OCI-LY1 (cell line): ENCODE data around the gene TCEANC.

Experiments
- H2AFZ ChIP-seq: fragments of 200-600 bp; sonication (generic), shearing (Covaris generic); 2 replicates; pipeline ENCODE4 v1.6.0; 2014; ENCODE audit warnings: antibody characterized with exemption, mild to moderate bottlenecking, low read length
- H3F3A ChIP-seq: fragments of 200-600 bp; sonication (generic), shearing (Covaris generic); 2 replicates; pipeline ENCODE4 v1.6.0; 2014; ENCODE audit warnings: mild to moderate bottlenecking, antibody characterized with exemption, low read length, moderate library complexity; ENCODE audit not compliant: insufficient read depth
- H3K27ac ChIP-seq: fragments of 200-600 bp; sonication (generic); 2 replicates; pipeline ENCODE4 v1.5.1; 2014; ENCODE audit warnings: low read length, mixed run types, mild to moderate bottlenecking, low read depth; ENCODE audit not compliant: poor library complexity, severe bottlenecking
- H3K27me3 ChIP-seq: fragments of 200-600 bp; sonication (generic); 2 replicates; pipeline ENCODE4 v1.6.0; 2014; ENCODE audit warnings: antibody characterized with exemption, mild to moderate bottlenecking, low read length, moderate library complexity; ENCODE audit not compliant: insufficient read depth
- H3K36me3 ChIP-seq: fragments of 200-600 bp; sonication (generic); 2 replicates; pipeline ENCODE4 v1.6.1; 2014; ENCODE audit warnings: mild to moderate bottlenecking, antibody characterized with exemption, low read length, moderate library complexity, mixed read lengths; ENCODE audit not compliant: insufficient read depth
- H3K4me1 ChIP-seq: fragments of 200-600 bp; sonication (generic); 2 replicates; pipeline ENCODE4 v1.5.1; 2014; ENCODE audit warnings: mild to moderate bottlenecking, low read length, moderate library complexity; ENCODE audit not compliant: insufficient read depth, severe bottlenecking
- H3K4me2 ChIP-seq: fragments of 200-600 bp; sonication (generic), shearing (Covaris generic); 2 replicates; pipeline ENCODE4 v1.6.1; 2014; ENCODE audit warnings: low read length
- H3K4me3 ChIP-seq: fragments of 200-600 bp; sonication (generic); 2 replicates; pipeline ENCODE4 v1.5.1; 2014; ENCODE audit warnings: low read length, low read depth, mild to moderate bottlenecking, mixed read lengths; ENCODE audit not compliant: poor library complexity, severe bottlenecking
- H3K79me2 ChIP-seq: fragments of 200-600 bp; shearing (Covaris generic); 2 replicates; pipeline ENCODE4 v1.6.1; 2016; ENCODE audit warnings: mixed run types, low read length, mixed read lengths; ENCODE audit not compliant: insufficient read depth
- H3K9ac ChIP-seq: fragments of 200-600 bp; sonication (generic), shearing (Covaris generic); 2 replicates; pipeline ENCODE4 v1.6.1; 2014; ENCODE audit warnings: mild to moderate bottlenecking, low read length, mixed read lengths
- H3K9me2 ChIP-seq: fragments of 200-600 bp; sonication (generic), shearing (Covaris generic); 2 replicates; pipeline ENCODE4 v1.6.1; 2014; ENCODE audit warnings: low read depth, mild to moderate bottlenecking, low read length, mixed read lengths
- H3K9me3 ChIP-seq: fragments of 200-600 bp; shearing (Covaris generic); 2 replicates; pipeline ENCODE4 v1.6.1; 2014; ENCODE audit warnings: low read length, mixed read lengths
- H4K20me1 ChIP-seq: fragments of 200-600 bp; sonication (generic), shearing (Covaris generic); 2 replicates; pipeline ENCODE4 v1.6.0; 2016; ENCODE audit warnings: mild to moderate bottlenecking, low read length; ENCODE audit not compliant: insufficient read depth
- CTCF ChIP-seq: fragments of 200-600 bp; sonication (generic), shearing (Covaris generic); IDR thresholded peaks from 2 replicates; pipeline ENCODE4 v1.5.1; 2017; ENCODE audit warnings: mild to moderate bottlenecking, antibody characterized with exemption, low read length, moderate library complexity, mixed read lengths
- EZH2 ChIP-seq: fragments of 200-600 bp; sonication (generic), shearing (Covaris generic); IDR thresholded peaks from 2 replicates; pipeline ENCODE4 v1.8.0; 2017; ENCODE audit warnings: borderline replicate concordance, mixed run types, mild to moderate bottlenecking, antibody characterized with exemption, low read length, moderate library complexity, mixed read lengths

Gene TCEANC

GRCh38 chrX:13694983-13695382 lies 42.0 kb downstream of the TCEANC start:
- H3K79me2 ChIP-seq: peaks cover 79% of the 10 kb centered on the region
- H3K4me2 ChIP-seq: no peak overlapping the region
- H3K9me3 ChIP-seq: no peaks in the 10 kb centered on the region
- H3K27ac ChIP-seq: no peak overlapping the region
- H3K9ac ChIP-seq: no peak overlapping the region
- no peak for TF ChIP-seq EZH2
- no peak for TF ChIP-seq CTCF
- no peak overlapping the region for H2AFZ ChIP-seq
- H3F3A ChIP-seq: no peaks in the 10 kb centered on the region
- no peaks in the 10 kb centered on the region for H4K20me1 ChIP-seq
- H3K4me1 ChIP-seq: peaks cover 75% of the 10 kb centered on the region
- H3K9me2 ChIP-seq: no peaks in the 10 kb centered on the region
- H3K4me3 ChIP-seq: no peak overlapping the region
- no peaks in the 10 kb centered on the region for H3K36me3 ChIP-seq
- no peaks in the 10 kb centered on the region for H3K27me3 ChIP-seq

- peaks cover 72% of the 10 kb centered on the region for H3K79me2 ChIP-seq
- no peak overlapping the region for H3K27ac ChIP-seq
- TF ChIP-seq CTCF (no peak), EZH2 (no peak)
- no peaks in the 10 kb centered on the region for H3F3A ChIP-seq
- H3K9ac ChIP-seq: no peak overlapping the region
- no peaks in the 10 kb centered on the region for H3K9me3 ChIP-seq
- no peaks in the 10 kb centered on the region for H3K9me2 ChIP-seq
- H3K36me3 ChIP-seq: no peaks in the 10 kb centered on the region
- H3K4me1 ChIP-seq: peaks cover 68% of the 10 kb centered on the region
- H2AFZ ChIP-seq: no peak overlapping the region
- H3K4me2 ChIP-seq: no peak overlapping the region
- no peaks in the 10 kb centered on the region for H4K20me1 ChIP-seq
- H3K27me3 ChIP-seq: no peaks in the 10 kb centered on the region
- H3K4me3 ChIP-seq: no peak overlapping the region
These were observed 42.7 kb downstream of the TCEANC start for GRCh38 chrX:13695601-13696115.

- peak overlapping the region; percentile 19; the same call in 1 of the 2 replicates for H3K4me2 ChIP-seq
- no peak overlapping the region for H2AFZ ChIP-seq
- no peaks in the 10 kb centered on the region for H3F3A ChIP-seq
- TF ChIP-seq CTCF (no peak), EZH2 (no peak)
- H3K27me3 ChIP-seq: no peaks in the 10 kb centered on the region
- H3K9ac ChIP-seq: no peak overlapping the region
- H3K79me2 ChIP-seq: peaks cover 72% of the 10 kb centered on the region
- H3K4me3 ChIP-seq: no peak overlapping the region
- no peaks in the 10 kb centered on the region for H3K9me3 ChIP-seq
- no peaks in the 10 kb centered on the region for H3K36me3 ChIP-seq
- H3K4me1 ChIP-seq: peaks cover 57% of the 10 kb centered on the region
- no peaks in the 10 kb centered on the region for H4K20me1 ChIP-seq
- H3K27ac ChIP-seq: peak overlapping the region; percentile 43
- no peaks in the 10 kb centered on the region for H3K9me2 ChIP-seq
These were observed 44.5 kb downstream of the TCEANC start for GRCh38 chrX:13697455-13697854.
